GM04504 (cell line): Measurements from ENCODE around the gene SELENBP1.

Experiments used
- DNase-seq: peaks from one replicate; pipeline ENCODE4 v3.0.0-alpha.2; 2012; ENCODE audit warnings: low read depth

Gene SELENBP1

DNA sequence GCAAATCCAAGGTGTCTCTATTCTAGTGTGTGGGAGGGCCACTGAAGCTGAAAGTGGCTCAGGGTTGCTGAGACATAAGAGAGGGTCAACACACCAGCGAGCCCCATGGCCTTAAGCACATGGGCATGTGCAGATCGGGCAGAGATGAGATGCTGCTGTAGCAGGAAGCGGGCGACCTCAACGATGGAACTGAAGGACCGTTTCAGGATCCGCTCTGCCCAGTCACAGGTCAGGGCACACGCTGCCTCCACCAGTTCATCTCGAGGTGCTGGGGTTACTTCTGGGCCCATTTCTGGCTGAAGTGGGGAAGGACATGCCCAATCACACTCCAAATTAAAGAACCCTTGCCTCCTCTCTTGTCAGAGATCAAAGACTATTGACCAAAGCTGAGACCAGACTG is 28.9 kb downstream of the SELENBP1 start:
- no peak for DNase-seq

DNA sequence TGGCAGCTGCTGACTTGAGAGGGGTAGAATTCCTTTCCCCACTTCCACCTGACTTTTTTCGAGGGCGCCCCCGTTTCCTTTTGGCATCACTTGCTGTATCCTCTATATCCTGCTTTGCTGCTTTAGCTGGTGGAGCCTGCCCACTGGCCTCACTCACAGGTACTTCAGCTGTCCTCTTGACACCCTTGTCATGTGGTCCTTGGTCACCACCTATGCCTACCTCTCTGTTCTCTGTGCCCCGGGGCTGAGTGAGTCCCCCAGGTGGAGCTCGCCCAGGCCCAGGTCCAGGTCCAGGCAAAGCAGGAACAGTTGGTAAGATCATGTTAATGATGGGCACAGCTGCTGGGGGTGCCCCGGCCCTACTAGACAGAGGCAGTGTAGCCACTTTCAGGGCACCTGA is 29.9 kb downstream of the SELENBP1 start:
- DNase-seq = no peak

DNA sequence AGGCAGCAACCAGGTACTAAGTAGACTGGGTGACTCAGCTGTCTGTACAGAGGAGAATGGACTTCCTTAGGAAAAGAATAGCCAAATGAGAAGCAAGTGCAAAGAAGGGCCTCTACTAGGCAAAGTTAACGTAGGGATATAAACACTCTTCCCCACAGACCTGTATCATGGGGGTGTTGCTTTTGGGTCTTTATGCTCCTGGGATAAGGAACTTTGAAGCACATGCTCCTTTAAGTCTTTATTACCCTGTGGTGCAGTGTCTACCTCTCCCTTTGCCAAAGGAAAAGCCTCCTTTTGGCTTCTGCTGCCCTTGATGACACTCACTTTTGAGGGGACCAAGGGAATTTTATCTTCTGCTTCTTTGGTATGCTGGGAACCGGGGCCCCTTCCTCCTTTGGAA is 30.5 kb downstream of the SELENBP1 start:
- DNase-seq = no peak

DNA sequence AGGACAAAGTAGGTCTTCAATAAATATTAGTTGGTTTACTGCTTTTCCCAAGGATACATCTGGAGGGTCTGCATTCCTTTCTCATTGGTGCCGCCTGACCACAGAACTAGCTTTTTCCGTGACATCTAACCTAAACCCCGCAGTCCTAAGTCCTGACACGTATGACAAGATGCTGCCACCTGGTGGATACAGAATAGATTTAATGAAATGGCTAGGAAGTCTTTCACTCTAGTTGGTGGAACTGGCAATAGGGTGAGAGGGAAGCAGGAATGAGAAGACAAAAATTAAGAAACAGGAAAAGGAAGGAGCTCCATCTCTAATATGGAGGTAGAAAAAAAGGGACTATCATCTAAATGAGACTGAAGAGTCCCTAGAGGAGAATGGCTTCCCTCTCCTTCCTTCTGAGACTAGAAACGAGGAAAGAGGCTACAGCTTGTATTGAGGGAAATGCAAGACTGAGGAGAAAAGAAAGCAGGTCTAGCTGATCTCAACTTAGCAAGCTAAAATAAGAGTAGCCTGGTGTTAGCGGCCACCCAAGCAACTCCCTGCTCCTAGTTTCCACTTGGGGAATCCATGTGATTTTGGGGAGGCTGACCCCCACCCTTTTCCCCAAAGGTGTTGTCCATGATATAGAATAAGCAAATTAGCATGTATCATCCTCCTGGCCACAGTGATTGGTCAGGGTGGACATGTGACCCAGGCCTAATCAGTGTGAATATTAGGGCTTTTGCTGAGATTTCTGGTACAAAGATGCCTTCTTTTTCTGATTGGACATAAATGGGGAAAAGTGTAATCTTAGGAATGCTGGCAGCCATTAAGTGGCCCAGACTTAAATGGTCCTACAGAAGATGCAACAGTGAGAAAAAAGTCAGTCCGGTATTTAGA is 31.4 kb downstream of the SELENBP1 start:
- DNase-seq = peak; percentile 56

DNA sequence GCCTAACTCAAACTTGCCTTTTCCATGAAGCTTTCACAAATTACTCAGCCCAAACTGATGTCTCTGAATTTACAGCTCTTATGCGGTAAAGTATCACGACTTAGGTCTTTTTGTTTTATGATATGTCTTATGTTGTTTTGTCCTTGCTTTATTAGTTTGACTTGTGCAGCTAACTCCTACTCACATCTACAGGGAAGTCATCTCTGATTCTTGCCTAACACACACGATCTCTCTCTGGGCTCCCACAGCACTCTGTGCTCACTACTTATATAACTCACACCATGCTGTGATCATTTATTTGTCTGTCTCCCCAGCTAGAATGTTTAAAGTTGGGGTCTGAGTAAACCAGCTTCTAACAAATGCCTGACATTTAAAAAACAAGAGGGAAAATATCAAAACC is 35.9 kb downstream of the SELENBP1 start:
- no peak for DNase-seq

DNA sequence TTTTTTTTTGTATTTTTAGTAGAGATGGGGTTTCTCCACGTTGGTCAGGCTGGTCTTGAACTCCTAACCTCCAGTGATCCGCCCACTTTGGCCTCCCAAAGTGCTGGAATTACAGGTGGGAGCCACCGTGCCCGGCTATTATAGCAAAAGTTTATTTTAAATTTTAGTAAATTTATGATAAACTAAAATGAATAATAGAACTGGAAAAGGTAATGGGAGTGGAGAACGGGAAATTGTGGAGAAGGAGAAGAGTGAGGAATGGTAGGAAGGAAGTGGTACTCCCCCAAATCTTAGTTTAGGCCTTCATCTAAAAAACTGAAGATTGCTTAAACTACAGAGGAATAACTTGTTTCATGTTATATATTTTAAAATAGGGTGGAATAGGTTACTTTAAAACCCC is 37.7 kb downstream of the SELENBP1 start:
- DNase-seq = no peak

DNA sequence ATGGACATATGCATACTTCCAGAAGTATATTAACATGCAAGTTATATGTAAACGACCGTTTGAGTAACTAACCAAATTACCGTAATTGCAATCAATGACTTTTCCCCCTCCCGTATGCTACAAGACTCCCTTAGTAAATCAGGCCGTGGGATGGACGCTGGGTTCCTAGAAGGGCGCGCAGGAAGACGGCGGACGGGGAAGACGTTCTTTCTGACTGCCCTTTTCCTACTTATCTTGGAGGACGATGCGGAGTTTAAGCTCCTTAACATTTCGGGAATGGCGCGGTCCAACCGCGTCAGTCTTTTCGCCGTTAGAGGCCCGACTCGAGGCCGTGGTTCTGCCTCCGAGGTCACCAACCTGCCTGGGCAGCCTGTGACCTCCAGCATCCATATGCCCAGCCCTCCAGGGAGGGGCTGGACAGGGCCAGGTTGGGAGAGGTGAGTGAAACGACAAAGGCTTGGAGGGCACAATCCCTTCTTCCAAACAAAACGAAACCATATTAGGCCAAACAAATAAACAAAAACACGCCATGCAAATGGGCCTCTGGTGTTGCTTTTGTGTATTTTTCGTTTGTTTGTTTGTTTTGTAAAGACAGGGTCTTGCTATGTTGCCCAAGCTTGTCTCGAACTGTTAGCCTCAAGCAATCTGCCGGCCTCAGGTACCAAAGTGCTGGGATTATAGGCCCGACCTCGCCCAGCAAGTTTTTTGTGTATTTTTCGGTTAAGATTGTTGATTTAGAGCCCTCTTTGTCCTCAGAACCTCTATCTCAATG is 44.4 kb downstream of the SELENBP1 start:
- no peak for DNase-seq

DNA sequence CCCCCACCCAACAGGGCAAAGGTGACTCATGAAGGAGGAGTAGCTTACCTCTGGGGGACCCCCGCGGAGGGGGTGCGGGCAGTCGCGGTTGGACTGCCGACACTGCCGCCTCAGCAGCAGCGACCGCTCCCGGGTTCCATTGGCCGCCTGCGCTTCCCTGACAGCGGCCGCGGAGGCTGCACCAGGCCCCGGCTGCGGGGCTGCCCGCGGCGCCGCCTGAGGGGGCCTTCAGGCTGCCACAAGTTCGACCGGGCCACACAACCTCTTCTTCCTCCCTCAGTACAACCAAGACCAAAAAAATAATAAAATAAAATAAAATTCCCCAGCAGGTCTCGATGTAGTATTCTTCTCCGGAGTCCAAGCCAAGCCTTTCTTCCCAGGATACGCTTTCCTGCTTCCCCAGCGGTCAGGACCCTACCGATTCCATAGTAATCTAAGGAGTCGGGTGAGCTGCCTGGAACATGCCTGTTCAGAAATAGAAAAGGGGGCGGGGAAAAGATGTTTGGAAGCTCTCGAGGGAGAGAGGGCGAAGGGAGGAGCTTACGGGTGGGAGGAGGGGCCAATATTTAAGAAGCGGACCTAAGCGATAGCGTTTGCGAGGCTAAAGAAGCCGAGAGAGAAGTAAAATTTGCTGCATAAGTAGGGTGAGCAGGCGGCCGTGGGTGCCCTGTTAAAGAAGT is 45.1 kb downstream of the SELENBP1 start, which contains the start of gene PI4KB:
TSS of gene PI4KB (minus strand) at position 194 of the 680 bp plus-strand sequence. CDS start 10,935 bp downstream, outside the sequence.
- DNase-seq = peak; percentile 96

DNA sequence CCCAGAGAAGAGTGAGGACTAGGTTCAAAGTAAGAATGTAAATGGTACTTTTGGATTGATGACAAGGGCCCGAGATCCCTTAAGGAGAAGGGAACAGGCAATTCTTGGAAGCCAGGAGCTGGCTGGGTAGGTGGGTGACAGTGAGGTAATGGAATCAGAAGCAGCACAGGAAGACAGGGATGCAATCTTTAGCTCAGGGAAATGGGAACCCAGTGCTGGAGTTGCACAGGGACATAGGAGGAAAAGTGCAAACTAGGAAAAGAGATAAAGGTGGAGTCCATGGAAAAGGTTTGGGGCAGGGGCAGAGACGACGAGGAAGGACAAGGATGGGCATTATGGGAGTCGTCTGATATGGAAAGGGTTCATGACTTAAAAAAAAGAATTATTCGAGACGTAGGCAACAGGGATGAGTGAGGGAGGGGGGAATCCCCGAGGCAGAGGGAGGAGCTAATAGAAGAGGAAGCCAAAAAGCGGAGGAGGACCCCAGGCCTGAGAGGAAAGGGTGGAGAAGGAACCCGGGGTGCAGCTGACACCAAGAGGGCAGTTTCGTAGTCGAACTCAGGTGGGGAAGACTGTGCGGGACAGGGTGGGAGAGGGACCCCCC is 45.8 kb downstream of the SELENBP1 start:
- DNase-seq = no peak

DNA sequence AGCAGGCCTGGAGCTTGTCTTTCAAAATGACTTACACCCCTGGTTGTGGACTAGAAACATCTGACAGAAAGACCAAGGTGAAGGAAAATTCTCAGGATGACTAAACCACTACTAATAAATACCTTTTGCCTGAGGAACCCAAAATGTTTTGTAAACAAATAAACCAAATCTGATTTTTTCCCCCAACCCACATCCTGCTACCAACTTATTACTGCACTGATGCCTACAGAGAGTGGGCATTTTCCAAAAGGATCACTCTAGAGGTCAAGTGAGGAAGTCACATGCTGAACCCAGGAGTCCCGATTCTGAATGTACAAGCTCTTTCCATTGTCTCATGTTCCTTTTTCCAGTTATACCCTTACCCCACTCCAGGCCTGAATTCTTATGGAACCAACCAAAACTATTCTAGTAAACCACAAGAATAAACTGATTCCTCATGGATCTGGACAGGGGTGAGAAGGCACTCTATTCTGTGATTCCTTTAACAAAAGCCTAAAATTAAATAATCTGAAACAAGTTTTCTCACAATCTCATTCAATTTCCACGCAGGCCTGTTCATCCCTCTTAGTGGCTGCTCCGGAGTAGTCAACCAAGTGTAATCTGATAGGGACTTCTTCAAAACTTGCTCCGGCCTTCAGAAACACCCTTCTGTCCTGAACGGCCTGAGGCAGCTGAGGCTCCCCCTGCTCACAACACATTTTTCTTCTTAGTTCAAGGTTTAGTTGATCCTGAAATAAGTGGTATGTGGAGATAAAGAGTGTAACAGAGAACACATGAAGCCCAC is 46.7 kb downstream of the SELENBP1 start:
- DNase-seq = no peak

DNA sequence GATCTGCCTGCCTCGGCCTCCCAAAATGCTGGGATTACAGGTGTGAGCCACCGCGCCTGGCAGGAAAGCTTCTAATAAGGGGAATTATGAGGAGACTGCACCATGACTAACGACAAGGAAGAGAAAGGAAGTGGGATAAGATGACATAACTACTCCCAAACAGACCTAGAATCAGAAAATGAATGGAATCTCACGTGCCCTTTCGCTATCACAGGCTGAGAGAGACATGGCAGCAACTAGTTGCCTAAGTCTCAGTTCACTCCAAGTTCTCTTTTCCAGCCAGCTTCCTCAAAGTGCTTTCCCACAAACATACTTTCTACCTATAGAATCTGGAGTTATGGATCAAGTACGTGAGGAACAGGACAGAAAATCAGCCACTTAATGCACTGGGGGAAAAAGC is 47.3 kb downstream of the SELENBP1 start:
- no peak for DNase-seq

DNA sequence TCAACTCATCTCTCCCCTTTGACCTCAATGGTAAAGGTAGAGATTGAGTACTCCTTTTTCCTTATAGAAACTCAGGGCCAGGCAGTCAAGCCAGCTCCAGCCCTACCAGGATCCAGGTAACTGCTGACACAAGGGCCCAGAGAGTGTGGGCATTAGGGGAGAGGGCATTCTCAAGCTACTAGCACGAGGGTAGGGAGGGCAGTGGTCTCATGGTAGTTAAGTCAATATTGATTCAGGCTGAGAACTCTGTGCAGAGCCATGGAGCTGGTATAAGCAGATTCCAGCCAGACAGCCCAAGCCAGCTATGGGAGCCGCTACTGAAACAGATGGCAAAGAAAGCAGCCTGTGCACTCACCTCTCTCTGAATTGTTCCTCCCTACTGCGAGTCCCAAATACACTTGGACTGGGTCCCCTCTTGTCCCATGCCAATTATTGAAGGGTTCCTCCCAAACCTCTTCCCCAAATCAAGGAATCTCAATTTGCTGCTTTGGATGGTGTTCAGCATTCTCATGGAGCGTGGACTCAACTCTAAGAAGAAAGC is 48.0 kb downstream of the SELENBP1 start:
- DNase-seq = no peak

DNA sequence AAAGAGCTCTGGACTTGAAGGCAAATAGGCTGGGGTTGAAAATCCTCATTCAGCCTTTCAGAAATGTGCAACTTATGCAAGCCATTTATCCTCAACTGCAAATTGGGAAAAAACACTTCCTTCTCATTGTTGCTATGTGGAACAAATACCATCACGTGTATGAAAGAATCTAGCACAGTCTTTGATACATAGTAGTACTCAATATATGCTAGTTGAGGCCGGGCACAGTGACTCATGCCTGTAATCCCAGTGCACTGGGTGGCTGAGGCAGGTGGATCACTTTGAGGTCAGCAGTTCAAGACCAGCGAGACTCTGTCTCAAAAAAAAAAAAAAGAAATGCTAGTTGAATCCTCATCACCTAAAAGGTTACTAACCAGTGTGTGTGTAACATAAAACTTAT is 53.5 kb downstream of the SELENBP1 start:
- no peak for DNase-seq

DNA sequence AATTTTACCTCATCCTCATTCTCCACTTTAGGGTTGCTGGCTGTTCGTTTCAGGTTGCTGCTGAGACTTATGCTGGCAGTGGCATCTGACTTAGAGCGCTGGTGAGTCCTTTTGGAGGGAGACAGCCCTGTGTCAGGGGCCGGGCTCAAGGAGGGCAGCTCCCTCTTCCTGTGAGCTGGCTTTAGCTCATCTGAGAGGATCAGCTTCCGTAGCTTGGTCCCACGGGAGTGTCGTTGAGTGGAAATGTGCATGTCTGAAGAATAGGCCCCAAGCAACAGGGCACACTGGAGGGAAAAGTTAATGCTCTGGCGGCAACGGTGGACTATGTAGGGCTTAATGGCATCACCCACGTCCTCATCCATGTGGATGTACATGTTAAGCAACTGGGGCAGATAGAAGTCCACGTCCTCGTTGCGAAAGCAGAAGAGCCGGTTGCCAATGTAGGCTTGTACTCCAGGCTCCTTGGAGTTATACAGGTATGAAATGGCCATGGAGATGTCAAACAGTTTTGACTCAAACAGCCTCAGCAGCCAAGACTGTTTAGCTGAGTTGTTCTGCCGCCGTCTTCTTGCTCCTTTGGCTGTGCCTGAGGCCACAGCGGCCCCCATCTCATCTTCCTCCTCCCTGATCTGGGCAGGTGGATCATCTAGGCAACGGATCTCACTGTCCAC is 56.8 kb downstream of the SELENBP1 start:
- DNase-seq = no peak
